Breast epithelium (tissue), 4 donors: ENCODE data around the gene PRICKLE2. TPM values are rescaled to one million over a fixed set of nuclear protein-coding genes. Genes with fewer than 3 reads are reported as not detected.

Source experiments
- DNase-seq, 2 donors: peaks; one replicate each; pipeline ENCODE4 v3.0.0-alpha.2; 2019; ENCODE audit warnings: low spot score in 2 of 2
- H3K27ac ChIP-seq, 2 donors: fragments of 200-600 bp; sonication (generic) in 1 of 2; one replicate each; pipeline ENCODE4 v1.5.1; 2016 to 2019; ENCODE audit warnings: mild to moderate bottlenecking in 1 of 2
- H3K27me3 ChIP-seq, 2 donors: fragments of 200-600 bp; sonication (generic) in 1 of 2; one replicate each; pipeline versions ENCODE4 v1.5.1 to v1.6.0; 2017 to 2019; ENCODE audit warnings: control low read depth in 1 of 2, mild to moderate bottlenecking in 1 of 2
- H3K36me3 ChIP-seq: fragments of 200-600 bp; one replicate; pipeline ENCODE4 v1.5.1; 2019
- H3K4me1 ChIP-seq, 2 donors: fragments of 200-600 bp; sonication (generic); one replicate each; pipeline ENCODE4 v1.5.1; 2016 to 2019; ENCODE audit warnings: control low read depth in 1 of 2
- H3K4me3 ChIP-seq, 3 donors: fragments of 200-600 bp; sonication (generic); 1 replicate in 2 of 3; 2 replicates in 1 of 3; pipeline ENCODE4 v1.5.1; 2016 to 2019; ENCODE audit warnings: mild to moderate bottlenecking in 3 of 3, moderate library complexity in 2 of 3
- H3K9me3 ChIP-seq, 2 donors: fragments of 200-600 bp; sonication (generic) in 1 of 2; one replicate each; pipeline ENCODE4 v1.5.1; 2016 to 2019; ENCODE audit warnings: control low read depth in 1 of 2
- POLR2A ChIP-seq: fragments of 450-650 bp; IDR thresholded peaks from one replicate; pipeline ENCODE4 v1.6.1; 2016; ENCODE audit warnings: antibody characterized with exemption, mild to moderate bottlenecking, moderate library complexity
- POLR2AphosphoS5 ChIP-seq, 3 donors: sonication (generic); formaldehyde crosslinking; IDR thresholded peaks; one replicate each; pipeline ENCODE4 v1.6.1; 2017; ENCODE audit warnings: antibody characterized with exemption in 3 of 3
- intact Hi-C: fragments of 100-400 bp; cut with DNase I; formaldehyde crosslinking; loops from one replicate; pipeline ENCODE4 v1.15.1; 2023; ENCODE audit warnings: low total_unique reads
- total RNA-seq, 3 donors: library from RNA; depleted of rRNA; stranded (reverse); fragments of >200 nt; gene quantifications; one replicate each; pipeline ENCODE4 v1.1.0, GENCODE V29; 2016
- TF ChIP-seq, protein P1 (sequence below), 3 donors: fragments of 450-650 bp; IDR thresholded peaks; one replicate each; pipeline ENCODE4 v1.5.1; 2016 to 2017; ENCODE audit warnings: antibody characterized with exemption in 3 of 3, mild to moderate bottlenecking in 3 of 3, moderate library complexity in 3 of 3

PRICKLE2 gene
- total RNA-seq, 3 donors from 2014 or later, result 35.1 to 72.5 (median 44.5) TPM

DNA sequence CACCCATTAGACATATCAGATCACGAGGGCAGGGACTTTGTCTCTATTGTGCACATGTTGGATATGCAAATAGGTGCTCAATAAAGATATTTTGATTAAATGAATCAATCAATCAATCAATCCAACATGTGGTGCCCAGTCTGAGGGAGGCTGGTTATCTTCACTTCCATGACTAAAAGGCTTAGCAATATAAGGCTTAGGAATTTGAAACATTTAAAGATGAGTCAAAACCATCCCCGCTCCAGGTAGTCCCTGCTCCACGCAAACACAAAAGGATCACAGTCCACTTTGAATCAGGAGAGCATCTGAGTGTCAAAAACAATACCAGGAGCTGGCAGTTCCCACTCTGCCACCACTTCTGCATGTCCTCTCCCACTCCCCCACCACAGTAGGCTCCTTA is 25.8 kb upstream of the PRICKLE2 start:
- intact Hi-C loops, result no loop called here
- Histone ChIP-seq H3K27me3 (no peaks in the 10 kb centered on the region), H3K27ac (no peak overlapping the region), H3K4me3 (no peak overlapping the region), H3K9me3 (no peaks in the 10 kb centered on the region), H3K36me3 (no peaks in the 10 kb centered on the region), H3K4me1 (no peaks in the 10 kb centered on the region)
- no peak for TF ChIP-seq POLR2AphosphoS5 (IDR thresholded peaks at IDR 0.05)
- TF ChIP-seq POLR2A, result no peak
- TF ChIP-seq, protein P1, sequence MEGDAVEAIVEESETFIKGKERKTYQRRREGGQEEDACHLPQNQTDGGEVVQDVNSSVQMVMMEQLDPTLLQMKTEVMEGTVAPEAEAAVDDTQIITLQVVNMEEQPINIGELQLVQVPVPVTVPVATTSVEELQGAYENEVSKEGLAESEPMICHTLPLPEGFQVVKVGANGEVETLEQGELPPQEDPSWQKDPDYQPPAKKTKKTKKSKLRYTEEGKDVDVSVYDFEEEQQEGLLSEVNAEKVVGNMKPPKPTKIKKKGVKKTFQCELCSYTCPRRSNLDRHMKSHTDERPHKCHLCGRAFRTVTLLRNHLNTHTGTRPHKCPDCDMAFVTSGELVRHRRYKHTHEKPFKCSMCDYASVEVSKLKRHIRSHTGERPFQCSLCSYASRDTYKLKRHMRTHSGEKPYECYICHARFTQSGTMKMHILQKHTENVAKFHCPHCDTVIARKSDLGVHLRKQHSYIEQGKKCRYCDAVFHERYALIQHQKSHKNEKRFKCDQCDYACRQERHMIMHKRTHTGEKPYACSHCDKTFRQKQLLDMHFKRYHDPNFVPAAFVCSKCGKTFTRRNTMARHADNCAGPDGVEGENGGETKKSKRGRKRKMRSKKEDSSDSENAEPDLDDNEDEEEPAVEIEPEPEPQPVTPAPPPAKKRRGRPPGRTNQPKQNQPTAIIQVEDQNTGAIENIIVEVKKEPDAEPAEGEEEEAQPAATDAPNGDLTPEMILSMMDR (IDR thresholded peaks at IDR 0.05), result no peak
- no peak for DNase-seq

- TF ChIP-seq POLR2AphosphoS5 (IDR thresholded peaks at IDR 0.05), result no peak
- TF ChIP-seq POLR2A, result no peak
- TF ChIP-seq, protein P1 (IDR thresholded peaks at IDR 0.05), result no peak
- no peaks in the 10 kb centered on the region for H3K4me1 ChIP-seq
- DNase-seq, result no peak
- H3K27ac ChIP-seq, result no peak overlapping the region
- no peaks in the 10 kb centered on the region for H3K27me3 ChIP-seq
- no peaks in the 10 kb centered on the region for H3K36me3 ChIP-seq
- intact Hi-C loops, result no loop called here
- H3K9me3 ChIP-seq, result no peaks in the 10 kb centered on the region
- H3K4me3 ChIP-seq, result no peak overlapping the region
Measured at GRCh38 chr3:64247991-64248646, 22.9 kb upstream of the PRICKLE2 start.

DNA sequence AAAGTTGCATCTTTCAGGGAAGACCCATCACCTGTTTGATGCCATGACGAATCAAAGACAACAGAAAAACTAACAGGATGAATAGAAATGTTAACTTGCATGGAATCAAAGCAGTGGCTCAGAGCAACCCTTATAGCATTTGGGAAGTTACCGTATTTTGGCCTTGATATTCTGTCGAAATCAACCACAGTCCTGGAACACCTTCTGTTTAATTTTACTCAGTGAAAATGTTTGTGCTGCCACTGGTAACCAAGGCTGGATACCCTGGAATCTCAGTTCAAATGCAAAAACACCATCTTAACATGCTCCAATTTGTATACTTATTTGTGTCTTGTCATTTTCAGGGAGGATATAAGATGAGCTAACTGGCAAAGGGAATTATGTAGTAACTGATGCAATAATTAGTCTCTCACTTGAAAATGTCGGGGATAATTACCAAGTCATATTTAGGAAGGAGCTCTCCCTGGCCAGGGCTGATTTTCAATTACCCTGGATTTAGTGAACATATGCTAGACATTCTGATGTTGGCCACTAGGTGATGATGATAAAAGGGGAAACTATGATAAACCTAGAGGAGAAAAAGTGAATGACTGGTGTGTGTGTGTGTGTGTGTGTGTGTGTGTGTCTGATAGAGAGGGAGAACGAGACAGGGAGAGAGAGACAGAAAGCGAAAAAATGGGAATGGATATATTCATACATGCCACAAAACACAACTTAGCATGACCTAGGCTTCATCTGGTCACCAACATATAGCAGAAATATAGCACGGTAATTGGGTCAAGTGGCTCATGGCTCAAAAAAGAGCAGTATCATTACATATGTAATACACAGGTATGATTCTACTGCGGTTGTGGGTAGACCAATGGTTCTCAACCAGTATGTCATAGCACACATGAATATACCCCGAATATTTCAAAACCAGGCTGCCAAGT is 19.0 kb upstream of the PRICKLE2 start:
- Histone ChIP-seq H3K4me1 (no peaks in the 10 kb centered on the region), H3K4me3 (no peak overlapping the region), H3K9me3 (no peaks in the 10 kb centered on the region), H3K27ac (peak overlapping the region in 1 of 2 donors; percentile 45), H3K36me3 (no peaks in the 10 kb centered on the region), H3K27me3 (no peaks in the 10 kb centered on the region)
- TF ChIP-seq, protein P1 (IDR thresholded peaks at IDR 0.05), result peak in 2 of 3 donors; percentile 39 to 48
- TF ChIP-seq POLR2AphosphoS5 (IDR thresholded peaks at IDR 0.05), result no peak
- intact Hi-C loops, result no loop called here
- no peak for DNase-seq

GRCh38 chr3:64242435-64242834 is 17.2 kb upstream of the PRICKLE2 start:
- H3K9me3 ChIP-seq, result peaks cover 4% of the 10 kb centered on the region in 2 donors
- no peak for TF ChIP-seq POLR2A
- TF ChIP-seq, protein P1 (IDR thresholded peaks at IDR 0.05), result no peak
- no peak for TF ChIP-seq POLR2AphosphoS5 (IDR thresholded peaks at IDR 0.05)
- no peak overlapping the region for H3K4me3 ChIP-seq
- H3K4me1 ChIP-seq, result no peaks in the 10 kb centered on the region
- intact Hi-C loops, result no loop called here
- no peak for DNase-seq
- H3K36me3 ChIP-seq, result no peaks in the 10 kb centered on the region
- no peak overlapping the region for H3K27ac ChIP-seq
- H3K27me3 ChIP-seq, result no peaks in the 10 kb centered on the region

DNA sequence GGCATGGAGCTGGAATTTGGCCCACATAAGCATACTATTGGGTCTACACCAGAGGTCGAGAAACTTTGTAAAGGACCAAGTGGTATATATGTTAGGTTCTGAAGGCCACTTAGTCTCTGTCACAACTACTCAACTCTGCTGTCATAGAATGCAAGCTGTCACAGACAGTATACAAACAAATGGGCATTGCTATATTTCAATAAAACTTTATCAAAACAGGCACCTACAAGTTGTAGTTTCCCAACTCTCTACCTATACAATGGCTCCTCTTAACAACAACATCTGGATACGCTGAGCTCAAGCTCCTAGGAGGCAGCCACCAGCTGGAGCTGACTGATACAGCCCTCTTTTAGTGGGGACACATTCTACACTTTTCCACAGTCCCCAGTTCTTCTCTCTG is 15.7 kb upstream of the PRICKLE2 start:
- Histone ChIP-seq H3K27ac (no peak overlapping the region), H3K9me3 (peaks cover 11% of the 10 kb centered on the region in 2 donors), H3K4me1 (no peaks in the 10 kb centered on the region), H3K4me3 (no peak overlapping the region), H3K27me3 (no peaks in the 10 kb centered on the region), H3K36me3 (no peaks in the 10 kb centered on the region)
- DNase-seq, result no peak
- intact Hi-C loops, result no loop called here
- no peak for TF ChIP-seq POLR2A
- TF ChIP-seq, protein P1 (IDR thresholded peaks at IDR 0.05), result no peak
- no peak for TF ChIP-seq POLR2AphosphoS5 (IDR thresholded peaks at IDR 0.05)
